NK-92 (cell line): ENCODE results near the gene MT1H.

Experiments used
- DNase-seq: peaks from one replicate; lab custom pipeline; 2025; ENCODE audit not compliant: unreplicated experiment; lab: John Stamatoyannopoulos, UW

Gene MT1H

DNA sequence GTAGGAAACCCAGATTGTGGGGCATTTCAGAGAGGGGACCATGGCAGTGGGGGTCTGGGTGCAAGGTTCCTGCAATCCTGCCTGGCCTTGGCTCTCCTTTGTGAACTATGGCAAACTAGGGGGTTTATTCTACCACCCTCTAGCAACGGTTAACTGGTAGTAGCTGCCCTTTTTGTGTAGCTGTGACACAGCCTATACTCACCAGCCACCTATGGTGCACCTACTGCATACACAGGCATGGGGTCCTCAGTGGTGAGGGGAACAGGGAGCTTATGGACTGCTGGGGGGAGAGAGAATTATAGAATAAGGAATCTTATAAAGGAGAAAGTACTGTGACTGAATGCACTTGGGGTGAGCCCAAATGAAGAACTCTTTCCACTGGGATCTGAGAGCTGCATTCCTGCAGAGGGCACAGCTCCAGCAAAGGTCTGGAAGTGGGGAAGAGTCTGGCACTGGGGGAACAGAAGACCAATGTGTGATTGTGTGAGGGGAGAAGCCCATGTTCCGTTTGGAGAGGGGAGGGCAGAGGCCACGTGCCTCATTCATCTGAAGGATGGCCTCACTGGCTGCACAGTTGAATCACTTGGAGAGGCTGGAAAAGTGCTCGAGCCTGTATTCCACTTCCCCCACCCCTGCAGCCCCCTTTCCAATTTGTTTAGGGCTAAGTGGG is 14.8 kb downstream of the MT1H start:
- no peak for DNase-seq

- no peak for DNase-seq
Measured at GRCh38 chr16:56684926-56685590, 15.4 kb downstream of the MT1H start.

GRCh38 chr16:56686758-56687157 is 17.1 kb downstream of the MT1H start:
- no peak for DNase-seq

DNA sequence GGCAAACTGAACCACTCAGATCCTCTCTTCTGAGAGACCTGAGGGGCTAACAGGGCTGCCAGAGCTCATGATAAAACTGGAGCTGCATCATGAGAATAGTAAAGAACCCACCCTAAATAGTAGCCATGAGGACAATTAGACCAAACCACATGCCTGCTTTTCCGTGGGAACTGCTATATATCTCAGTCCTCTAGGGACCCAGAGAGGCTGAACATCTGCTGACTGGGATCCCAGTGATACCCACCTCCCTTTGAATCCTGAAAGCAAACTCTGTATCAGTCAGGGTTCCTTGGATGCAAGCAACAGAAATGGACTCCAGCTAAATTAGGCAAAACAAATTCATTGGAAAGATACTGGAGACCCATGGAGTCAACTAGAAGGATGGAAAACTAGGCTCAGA is 19.1 kb downstream of the MT1H start:
- no peak for DNase-seq

DNA sequence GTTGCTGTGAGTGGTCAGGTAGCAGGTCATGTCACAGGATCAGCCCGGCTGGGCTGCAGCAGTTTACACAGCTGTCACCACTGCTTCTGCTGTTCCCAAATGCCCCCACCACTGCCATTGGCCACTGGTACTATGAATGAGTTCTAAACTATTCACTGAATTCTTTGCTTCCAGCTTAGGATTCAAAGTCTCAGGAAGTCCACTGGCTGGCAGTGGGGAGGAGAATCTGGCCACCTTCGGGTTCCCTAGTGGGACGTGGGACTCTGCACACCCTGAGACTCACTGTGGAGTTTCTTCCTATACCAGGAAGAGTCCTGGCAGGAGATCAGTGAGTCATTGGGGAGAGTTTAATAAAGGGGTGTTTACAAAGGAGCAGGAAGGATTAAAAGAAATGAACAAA is 19.6 kb downstream of the MT1H start:
- DNase-seq, result no peak

DNA sequence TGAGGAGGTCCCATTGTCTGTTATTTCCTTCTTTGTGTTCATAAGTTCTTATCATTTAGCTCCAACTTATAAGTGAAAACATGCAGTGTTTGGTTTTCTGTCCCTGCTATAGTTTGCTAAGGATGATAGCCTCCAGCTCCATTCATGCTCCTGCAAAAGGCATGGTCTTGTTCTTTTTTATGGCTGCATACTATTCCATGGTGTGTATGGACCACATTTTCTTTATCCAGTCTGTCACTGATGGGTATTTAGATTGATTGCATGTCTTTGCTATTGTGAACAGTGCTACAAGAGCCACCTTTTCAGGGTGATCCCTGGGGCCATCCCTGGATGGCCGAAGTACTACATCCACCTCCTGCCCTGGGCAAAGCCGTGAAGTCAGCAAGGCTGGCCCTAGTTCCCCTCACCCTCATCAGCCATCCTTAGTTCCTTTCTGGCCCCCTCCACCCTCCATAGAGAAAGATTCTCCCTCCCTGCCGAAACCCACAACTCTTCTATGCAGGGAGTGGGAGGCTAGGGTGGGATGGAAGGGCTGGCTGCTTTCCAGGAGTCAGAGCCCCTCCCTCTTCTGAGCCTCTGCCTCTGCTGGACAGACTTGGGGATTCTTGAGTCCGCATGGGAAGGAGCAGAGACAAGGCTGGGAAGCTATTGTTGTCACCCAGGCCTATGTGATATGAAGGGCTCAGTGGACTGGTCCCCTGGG is 21.0 kb downstream of the MT1H start:
- DNase-seq, result no peak

DNA sequence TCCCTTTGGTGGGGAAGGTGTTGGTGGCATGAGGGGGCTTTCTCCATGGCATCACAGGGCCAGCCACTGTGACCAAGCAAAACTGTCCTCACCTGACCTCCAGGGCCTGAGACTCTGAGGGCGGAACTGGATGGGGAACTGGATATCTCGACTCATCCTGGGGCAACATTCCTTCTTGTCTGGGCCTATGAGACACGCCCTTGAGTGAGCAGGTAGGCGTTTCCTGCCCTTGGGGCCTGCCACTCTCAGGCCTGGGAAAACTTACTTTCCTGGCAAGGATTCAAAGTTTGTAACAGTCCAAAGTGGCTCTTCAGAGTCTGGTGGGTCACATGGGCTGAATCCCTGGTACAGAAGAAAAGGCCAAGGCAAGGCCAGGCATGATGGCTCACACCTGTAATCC is 22.3 kb downstream of the MT1H start:
- DNase-seq, result no peak

- no peak for DNase-seq
Measured at GRCh38 chr16:56695246-56695645, 25.6 kb downstream of the MT1H start.

DNA sequence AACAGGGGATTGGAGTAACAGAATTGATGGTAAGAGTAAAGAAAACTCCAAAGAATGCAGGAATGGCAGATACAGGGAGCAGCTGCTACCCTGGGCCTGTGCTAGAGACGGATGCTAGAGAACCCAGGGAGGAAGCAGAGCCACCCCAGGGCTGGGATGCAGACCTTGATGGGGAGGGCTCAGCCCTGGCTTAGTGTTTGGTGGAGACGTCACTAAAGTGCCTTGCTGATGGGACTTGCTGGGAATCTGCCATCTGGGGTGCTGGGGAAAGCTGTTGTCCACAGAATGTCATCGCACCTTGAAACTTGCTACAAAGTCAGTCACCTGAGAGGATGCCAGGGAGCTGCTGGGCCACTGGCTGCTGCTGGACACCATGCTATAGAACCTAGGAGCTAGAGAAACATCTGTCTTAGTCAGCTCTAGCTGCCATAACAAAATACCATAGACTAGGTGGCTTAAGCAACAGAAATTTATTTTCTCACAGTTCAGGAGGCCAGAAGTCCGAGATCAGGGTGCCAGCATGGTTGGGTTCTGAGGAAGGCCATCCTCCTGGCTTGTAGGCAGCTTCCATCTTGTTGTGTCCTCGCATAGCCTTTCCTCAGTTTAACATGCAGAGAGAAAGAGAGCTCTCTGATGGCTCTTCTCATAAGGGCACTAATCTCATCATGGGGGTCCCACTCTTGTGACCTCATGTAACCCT is 28.0 kb downstream of the MT1H start:
- no peak for DNase-seq

DNA sequence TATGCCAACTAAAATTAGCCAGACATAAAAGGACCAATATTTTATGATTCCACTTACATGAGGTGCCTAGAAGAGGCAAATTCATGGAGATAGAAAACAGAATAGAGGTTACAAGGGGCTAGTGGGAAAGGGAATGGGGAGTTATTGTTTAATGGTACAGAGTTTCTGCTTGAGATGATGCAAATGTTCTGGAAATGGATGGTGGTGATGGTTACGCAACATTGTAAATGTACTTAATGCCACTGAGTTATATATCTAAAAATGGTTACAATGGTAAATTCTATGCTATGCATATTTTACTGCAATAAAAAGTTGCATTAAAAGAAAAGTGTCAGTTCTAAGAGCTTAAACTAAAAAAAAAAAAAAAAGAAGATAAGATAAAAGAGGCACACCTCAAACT is 30.6 kb downstream of the MT1H start:
- no peak for DNase-seq

DNA sequence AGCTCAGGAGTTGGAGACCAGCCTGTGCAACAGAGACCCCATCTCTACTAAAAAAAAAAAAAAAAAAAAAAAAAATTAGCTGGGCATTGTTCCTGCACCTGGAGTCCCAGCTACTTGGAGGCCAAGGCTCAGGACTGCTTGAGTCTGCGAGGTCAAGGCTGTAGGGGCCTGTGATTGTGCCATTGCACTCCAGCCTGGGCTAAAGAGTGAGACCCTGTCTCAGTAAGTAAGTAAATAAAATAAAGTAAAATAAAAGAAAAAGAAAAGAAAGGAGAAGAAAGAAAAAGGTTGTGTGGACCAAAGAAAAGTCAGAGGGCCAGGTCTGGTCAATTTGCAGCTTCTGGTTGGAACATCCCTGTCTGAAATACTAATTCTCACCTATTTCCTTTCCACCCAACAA is 31.0 kb downstream of the MT1H start:
- no peak for DNase-seq

GRCh38 chr16:56701534-56701933 is 31.9 kb downstream of the MT1H start:
- DNase-seq, result no peak

DNA sequence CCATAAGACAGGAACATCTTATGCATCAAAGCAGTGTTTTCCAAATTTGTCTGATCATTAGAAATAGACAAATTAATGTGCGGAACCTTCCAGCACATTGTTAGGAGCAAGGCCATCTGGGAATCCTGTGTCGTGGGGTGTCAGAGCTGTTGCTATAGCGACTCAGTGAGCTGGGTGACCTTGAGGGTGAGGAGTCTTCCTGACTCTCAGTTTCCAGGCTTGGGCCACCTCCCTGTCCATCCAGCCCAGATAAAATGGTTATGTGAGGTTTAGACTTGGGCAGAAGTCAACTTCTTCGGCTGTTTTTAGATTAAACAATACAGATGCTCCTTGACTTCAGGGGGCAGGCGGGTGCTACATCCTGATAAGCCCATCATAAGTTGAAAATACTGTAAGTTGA is 33.2 kb downstream of the MT1H start:
- no peak for DNase-seq

- DNase-seq, result no peak
Measured at GRCh38 chr16:56708525-56709442, 39.2 kb downstream of the MT1H start.

DNA sequence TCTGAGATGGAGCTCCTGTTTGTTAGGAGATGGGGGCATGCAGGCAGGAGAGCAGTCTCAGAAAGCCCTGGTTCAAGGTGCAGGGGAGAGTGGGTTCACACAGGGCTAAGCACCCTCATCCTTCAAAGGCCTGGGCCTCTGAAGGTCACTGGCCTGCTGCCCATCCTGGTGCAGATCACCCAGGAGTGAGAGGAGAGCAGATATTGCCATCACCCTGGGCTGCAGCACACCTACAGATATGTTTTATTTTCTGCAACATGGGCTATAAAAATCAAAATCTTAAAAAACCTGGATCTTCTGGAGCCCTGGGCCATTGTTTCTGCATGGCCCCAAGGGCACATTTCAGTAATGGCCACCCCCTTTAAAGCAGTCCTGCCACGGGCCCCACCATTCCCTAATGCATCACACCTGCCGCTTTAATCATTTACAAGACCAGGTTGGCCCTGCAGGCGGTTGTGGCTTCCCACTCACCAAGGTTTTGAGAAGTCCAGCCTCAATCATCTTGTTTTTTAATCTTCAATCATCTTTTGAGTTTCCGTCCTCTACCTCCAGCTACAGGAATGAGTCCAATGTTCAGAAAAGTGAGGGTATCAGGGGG is 39.9 kb downstream of the MT1H start:
- no peak for DNase-seq

- DNase-seq, result no peak
Measured at GRCh38 chr16:56710181-56710737, 40.6 kb downstream of the MT1H start.

DNA sequence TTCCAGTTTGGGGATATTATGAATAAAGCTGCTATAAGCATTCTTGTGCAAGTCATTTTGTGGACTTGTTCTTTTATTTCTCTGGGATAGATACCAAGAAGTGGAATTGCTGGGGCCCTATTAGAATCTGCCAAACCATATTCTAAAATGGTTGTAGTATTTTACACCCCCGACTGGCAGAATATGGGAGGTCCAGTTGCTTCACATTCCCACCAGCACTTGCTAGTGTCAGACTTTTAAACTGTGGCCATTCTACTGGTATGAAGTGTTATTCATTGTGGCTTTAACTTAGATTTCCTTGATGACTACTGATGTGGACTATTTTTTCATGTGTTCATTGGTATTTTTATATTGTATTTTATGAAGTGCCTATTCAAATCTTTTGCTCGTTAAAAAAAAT is 42.2 kb downstream of the MT1H start:
- no peak for DNase-seq

GRCh38 chr16:56713794-56714193 is 44.2 kb downstream of the MT1H start:
- DNase-seq, result no peak

DNA sequence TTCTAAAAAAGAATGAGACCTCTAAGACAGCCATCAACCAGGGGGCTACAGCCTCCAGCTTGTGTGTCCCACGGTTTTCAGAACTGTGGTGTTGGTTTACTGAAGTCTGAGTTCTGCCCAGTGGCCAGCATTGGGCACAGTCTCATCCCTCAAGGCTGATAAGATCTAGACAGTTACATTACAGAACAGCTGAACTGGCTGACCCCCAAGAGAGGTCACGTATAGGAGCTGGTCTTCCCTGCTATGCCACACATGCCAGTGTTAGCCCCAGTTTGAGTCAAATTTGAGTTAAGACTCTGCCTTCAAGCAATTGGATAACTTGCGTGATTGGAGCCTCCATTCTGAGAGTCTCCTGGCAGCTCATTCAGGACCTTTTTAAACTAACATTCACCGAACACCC is 45.5 kb downstream of the MT1H start:
- no peak for DNase-seq

GRCh38 chr16:56716761-56717160 is 47.1 kb downstream of the MT1H start:
- no peak for DNase-seq
